CD4-positive, alpha-beta T cell (primary cell): ENCODE results near the gene RASA2. TPM values are rescaled to one million over a fixed set of nuclear protein-coding genes. Genes with fewer than 3 reads are reported as not detected.
"Not testable (repeated sequence)": the region's sequence is repeated elsewhere in the genome, so short reads cannot be mapped to it uniquely, and the experiment has no call there.

Experiments
- ATAC-seq: fragments of 200-7000 bp; cut with Tn5 transposase; one replicate; pipeline ENCODE4 v1.10.0; 2022; ENCODE audit warnings: mild to moderate bottlenecking; ENCODE audit not compliant: poor library complexity
- CTCF ChIA-PET: fragments of 350-600 bp; sonication (Branson Sonifier 250); formaldehyde crosslinking; loops from one replicate; lab custom pipeline; 2021; ENCODE audit warnings: antibody characterized with exemption, inconsistent platforms; lab: Charles Lee
- POLR2A ChIA-PET: fragments of 350-600 bp; sonication (Branson Sonifier 250); formaldehyde crosslinking; loops from one replicate; lab custom pipeline; 2021; ENCODE audit warnings: antibody characterized with exemption, inconsistent platforms; lab: Charles Lee
- DNase-seq, 14 experiments: peaks; one replicate each; pipeline ENCODE4 v3.0.0-alpha.2; 2013 to 2020; ENCODE audit warnings: mixed read lengths in 2 of 14
- H3K27ac ChIP-seq, 2 donors: one replicate each; pipeline versions ENCODE4 v1.5.1 to v1.7.0; 2013; ENCODE audit warnings: low read length in 2 of 2, low read depth in 1 of 2, mild to moderate bottlenecking in 1 of 2
- H3K27me3 ChIP-seq, 2 experiments: 1 replicate in 1 of 2; 2 replicates in 1 of 2; pipeline versions ENCODE4 v1.6.1 to v1.7.0; 2013; ENCODE audit warnings: low read length in 2 of 2, control low read depth in 1 of 2, mild to moderate bottlenecking in 1 of 2, moderate library complexity in 1 of 2; ENCODE audit not compliant: insufficient read depth in 2 of 2, control insufficient read depth in 1 of 2
- H3K36me3 ChIP-seq: one replicate; pipeline ENCODE4 v1.6.1; 2013; ENCODE audit warnings: low read length, control low read depth; ENCODE audit not compliant: insufficient read depth
- H3K4me1 ChIP-seq: one replicate; pipeline ENCODE4 v1.6.1; 2013; ENCODE audit warnings: low read length, control low read depth; ENCODE audit not compliant: insufficient read depth
- H3K4me3 ChIP-seq: one replicate; pipeline ENCODE4 v1.5.1; 2013; ENCODE audit warnings: mild to moderate bottlenecking, low read length, moderate library complexity
- H3K9me3 ChIP-seq, 2 experiments: 1 replicate in 1 of 2; 2 replicates in 1 of 2; pipeline versions ENCODE4 v1.6.1 to v1.7.0; 2013; ENCODE audit warnings: low read length in 2 of 2, mild to moderate bottlenecking in 2 of 2, control low read depth in 1 of 2, moderate library complexity in 1 of 2; ENCODE audit not compliant: control insufficient read depth in 1 of 2, insufficient read depth in 1 of 2
- H3K27ac Mint-ChIP-seq: one replicate; pipeline ENCODE4 v1.8.0; 2020; ENCODE audit warnings: mixed read lengths
- H3K27me3 Mint-ChIP-seq: one replicate; pipeline ENCODE4 v1.8.0; 2021; ENCODE audit warnings: mixed read lengths
- H3K36me3 Mint-ChIP-seq: one replicate; pipeline ENCODE4 v1.8.0; 2021; ENCODE audit warnings: low read depth, mixed read lengths
- H3K4me1 Mint-ChIP-seq: one replicate; pipeline ENCODE4 v1.8.0; 2021; ENCODE audit warnings: low read depth, mixed read lengths
- H3K4me3 Mint-ChIP-seq: one replicate; pipeline ENCODE4 v1.8.0; 2020; ENCODE audit warnings: mild to moderate bottlenecking, mixed read lengths
- H3K9me3 Mint-ChIP-seq: one replicate; pipeline ENCODE4 v1.8.0; 2020; ENCODE audit warnings: mixed read lengths
- intact Hi-C, 2 experiments: fragments of 100-400 bp; cut with DNase I in 1 of 2; cut with micrococcal nuclease in 1 of 2; formaldehyde crosslinking; loops; one replicate each; pipeline versions ENCODE4 v1.15.1 to v1.9.0; 2023 to 2025; cut with DNase I, micrococcal nuclease
- total RNA-seq, 174 experiments: library from RNA in 2 of 174; stranded (reverse) in 2 of 174; gene quantifications; one replicate each; pipeline ENCODE4 v1.2.3 and lab custom pipeline; 2021 to 2026
- TF ChIP-seq, protein P1 (sequence below): fragments of 200-600 bp; IDR thresholded peaks from one replicate; pipeline ENCODE4 v1.8.0; 2022; ENCODE audit warnings: antibody characterized with exemption, mild to moderate bottlenecking

Gene RASA2
- total RNA-seq, 2 experiments from 2014 or later = 96.1 to 96.4 TPM

DNA sequence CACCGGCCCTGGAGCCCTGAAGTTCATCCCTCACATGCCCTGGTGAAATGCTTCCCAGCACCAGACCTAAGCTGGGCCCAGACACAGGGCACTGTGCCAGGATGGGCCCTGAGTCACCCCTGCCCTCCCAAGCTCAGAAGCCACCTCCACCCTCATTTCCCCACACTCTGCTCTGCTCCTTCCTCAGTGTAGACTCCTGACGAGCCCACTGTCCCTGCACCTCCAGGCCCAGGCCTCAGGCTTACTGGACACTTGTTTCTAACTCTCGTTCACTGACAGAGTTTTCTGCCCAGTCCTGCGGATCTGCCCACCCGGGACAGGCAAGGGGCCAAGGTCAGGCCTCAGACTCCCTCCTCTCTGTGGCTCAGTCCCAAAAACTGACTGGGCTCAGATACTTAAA, 138.7 kb downstream of the RASA2 start:
- Histone ChIP-seq H3K4me1 (no peaks in the 10 kb centered on the region), H3K4me3 (no peak overlapping the region), H3K27me3 (no peaks in the 10 kb centered on the region), H3K27ac (no peak overlapping the region), H3K9me3 (peaks cover 0 to 8% of the 10 kb centered on the region in 2 experiments), H3K36me3 (no peaks in the 10 kb centered on the region)
- intact Hi-C loops = no loop called here
- POLR2A ChIA-PET = no interaction called here
- no peaks in the 10 kb centered on the region for H3K9me3 Mint-ChIP-seq
- no peaks in the 10 kb centered on the region for H3K36me3 Mint-ChIP-seq
- TF ChIP-seq, protein P1, sequence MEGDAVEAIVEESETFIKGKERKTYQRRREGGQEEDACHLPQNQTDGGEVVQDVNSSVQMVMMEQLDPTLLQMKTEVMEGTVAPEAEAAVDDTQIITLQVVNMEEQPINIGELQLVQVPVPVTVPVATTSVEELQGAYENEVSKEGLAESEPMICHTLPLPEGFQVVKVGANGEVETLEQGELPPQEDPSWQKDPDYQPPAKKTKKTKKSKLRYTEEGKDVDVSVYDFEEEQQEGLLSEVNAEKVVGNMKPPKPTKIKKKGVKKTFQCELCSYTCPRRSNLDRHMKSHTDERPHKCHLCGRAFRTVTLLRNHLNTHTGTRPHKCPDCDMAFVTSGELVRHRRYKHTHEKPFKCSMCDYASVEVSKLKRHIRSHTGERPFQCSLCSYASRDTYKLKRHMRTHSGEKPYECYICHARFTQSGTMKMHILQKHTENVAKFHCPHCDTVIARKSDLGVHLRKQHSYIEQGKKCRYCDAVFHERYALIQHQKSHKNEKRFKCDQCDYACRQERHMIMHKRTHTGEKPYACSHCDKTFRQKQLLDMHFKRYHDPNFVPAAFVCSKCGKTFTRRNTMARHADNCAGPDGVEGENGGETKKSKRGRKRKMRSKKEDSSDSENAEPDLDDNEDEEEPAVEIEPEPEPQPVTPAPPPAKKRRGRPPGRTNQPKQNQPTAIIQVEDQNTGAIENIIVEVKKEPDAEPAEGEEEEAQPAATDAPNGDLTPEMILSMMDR = no peak
- CTCF ChIA-PET = no interaction called here
- H3K27me3 Mint-ChIP-seq = no peaks in the 10 kb centered on the region
- no peaks in the 10 kb centered on the region for H3K4me1 Mint-ChIP-seq
- H3K27ac Mint-ChIP-seq = no peak overlapping the region
- no peak for ATAC-seq
- no peak for DNase-seq
- no peak overlapping the region for H3K4me3 Mint-ChIP-seq

DNA sequence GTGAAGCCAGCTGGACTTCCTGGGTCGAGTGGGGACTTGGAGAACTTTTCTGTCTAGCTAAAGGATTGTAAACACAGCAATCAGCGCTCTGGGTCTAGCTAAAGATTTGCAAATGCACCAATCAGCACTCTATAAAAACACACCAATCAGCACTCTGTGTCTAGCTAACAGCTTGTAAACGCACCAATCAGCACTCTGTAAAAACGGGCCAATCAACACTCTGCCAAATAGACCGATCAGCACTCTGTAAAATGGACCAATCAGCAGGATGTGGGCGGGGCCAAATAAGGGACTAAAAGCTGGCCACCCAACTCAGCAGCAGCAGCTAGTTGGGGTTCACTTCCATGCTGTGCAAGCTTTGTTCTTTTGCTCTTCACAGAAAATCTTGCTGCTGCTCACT, 141.5 kb downstream of the RASA2 start:
- H3K27me3 Mint-ChIP-seq, H3K4me3 ChIP-seq, H3K27ac Mint-ChIP-seq, intact Hi-C loops, ATAC-seq, H3K9me3 Mint-ChIP-seq, POLR2A ChIA-PET, H3K27me3 ChIP-seq, CTCF ChIA-PET, H3K4me1 Mint-ChIP-seq, DNase-seq, H3K36me3 Mint-ChIP-seq, H3K27ac ChIP-seq, H3K4me3 Mint-ChIP-seq, H3K9me3 ChIP-seq, H3K36me3 ChIP-seq, H3K4me1 ChIP-seq: not testable (repeated sequence)

DNA sequence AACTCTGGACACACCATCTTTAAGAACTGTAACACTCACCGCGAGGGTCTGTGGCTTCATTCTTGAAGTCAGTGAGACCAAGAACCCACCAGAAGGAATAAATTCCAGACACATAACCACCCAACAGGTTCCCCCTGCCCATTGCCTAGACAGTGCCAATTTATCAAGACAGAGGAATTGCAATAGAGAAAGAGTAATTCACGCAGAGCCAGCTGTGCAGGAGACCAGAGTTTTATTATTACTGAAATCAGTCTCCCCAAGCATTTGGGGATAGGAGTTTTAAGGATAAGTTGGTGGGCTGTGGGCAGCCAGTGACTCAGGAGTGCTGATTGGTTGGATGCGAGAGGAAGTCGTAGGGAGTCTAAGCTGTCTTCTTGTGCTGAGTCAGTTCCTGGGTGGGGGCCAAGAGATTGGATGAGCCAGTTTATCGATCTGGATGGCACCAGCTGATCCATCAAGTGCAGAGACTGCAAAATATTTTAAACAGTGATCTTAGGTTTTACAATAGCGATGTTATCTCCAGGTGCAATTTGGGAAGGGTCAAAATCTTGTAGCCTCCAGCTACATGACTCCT, 142.1 kb downstream of the RASA2 start:
- H3K4me3 Mint-ChIP-seq, H3K27me3 Mint-ChIP-seq, H3K27me3 ChIP-seq, H3K9me3 Mint-ChIP-seq, H3K9me3 ChIP-seq, H3K4me1 ChIP-seq, POLR2A ChIA-PET, intact Hi-C loops, H3K27ac Mint-ChIP-seq, H3K36me3 Mint-ChIP-seq, H3K4me3 ChIP-seq, H3K36me3 ChIP-seq, ATAC-seq, DNase-seq, CTCF ChIA-PET, H3K4me1 Mint-ChIP-seq, H3K27ac ChIP-seq: not testable (repeated sequence)

DNA sequence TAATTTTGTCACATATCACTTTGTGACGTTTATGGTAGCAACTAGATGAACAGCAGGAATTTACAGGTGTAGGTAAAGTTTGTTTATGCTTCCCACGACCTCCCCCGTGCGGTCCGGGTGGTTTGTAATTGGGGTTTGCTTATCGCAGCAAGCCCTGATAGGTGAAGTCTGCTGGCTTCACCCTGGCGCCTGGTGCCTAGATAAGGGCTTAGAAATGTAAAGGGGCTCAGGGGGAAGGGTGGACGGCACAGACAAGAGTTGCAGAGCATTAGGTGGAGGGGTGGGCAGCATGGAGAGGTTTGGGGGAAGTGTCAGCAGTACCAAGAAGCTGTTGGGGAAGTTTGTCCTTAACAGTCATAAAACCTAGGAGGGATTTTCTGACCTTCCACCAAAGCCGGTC, 143.1 kb downstream of the RASA2 start:
- Histone ChIP-seq H3K4me3 (no peak overlapping the region), H3K4me1 (no peaks in the 10 kb centered on the region), H3K9me3 (peaks cover 0 to 8% of the 10 kb centered on the region in 2 experiments), H3K27ac (no peak overlapping the region), H3K36me3 (no peaks in the 10 kb centered on the region), H3K27me3 (no peaks in the 10 kb centered on the region)
- H3K4me1 Mint-ChIP-seq = no peaks in the 10 kb centered on the region
- H3K27ac Mint-ChIP-seq = no peak overlapping the region
- ATAC-seq (no peak), DNase-seq (no peak)
- ChIA-PET CTCF (no interaction called here), POLR2A (no interaction called here)
- TF ChIP-seq, protein P1 = no peak
- H3K36me3 Mint-ChIP-seq = no peaks in the 10 kb centered on the region
- intact Hi-C loops = no loop called here
- H3K27me3 Mint-ChIP-seq = no peaks in the 10 kb centered on the region
- no peaks in the 10 kb centered on the region for H3K9me3 Mint-ChIP-seq
- no peak overlapping the region for H3K4me3 Mint-ChIP-seq
